HUDEP-2 (cell line): ENCODE data around the gene TJAP1.
"Not testable (repeated sequence)": the region's sequence is repeated elsewhere in the genome, so short reads cannot be mapped to it uniquely, and the experiment has no call there.

Source experiments
- DNase-seq, 76 experiments: peaks; one replicate each; lab custom pipeline; 2025; ENCODE audit not compliant: unreplicated experiment in 76 of 76; lab: John Stamatoyannopoulos, UW

Gene TJAP1

DNA sequence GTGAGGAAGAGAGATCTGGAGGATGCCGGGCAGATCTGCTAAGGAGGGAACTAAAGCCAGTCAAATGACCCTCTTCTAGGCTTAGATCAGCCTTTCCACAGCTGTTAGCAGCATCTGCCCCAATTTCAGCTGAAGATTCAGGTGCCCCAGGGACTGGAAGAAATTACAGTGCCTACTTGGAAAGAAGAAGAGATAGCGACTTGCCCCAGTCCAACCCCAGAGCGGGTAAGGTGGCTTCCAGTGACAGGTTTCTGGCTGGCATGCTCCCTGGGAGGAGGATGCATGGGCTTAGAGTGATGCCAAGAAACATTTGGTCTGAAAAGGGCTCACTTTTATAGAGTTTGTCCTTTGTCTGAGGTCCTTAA lies 620 bp downstream of the TJAP1 start:
- peak in 8 of 76 experiments; percentile 3 to 51 (median 16) for DNase-seq

DNA sequence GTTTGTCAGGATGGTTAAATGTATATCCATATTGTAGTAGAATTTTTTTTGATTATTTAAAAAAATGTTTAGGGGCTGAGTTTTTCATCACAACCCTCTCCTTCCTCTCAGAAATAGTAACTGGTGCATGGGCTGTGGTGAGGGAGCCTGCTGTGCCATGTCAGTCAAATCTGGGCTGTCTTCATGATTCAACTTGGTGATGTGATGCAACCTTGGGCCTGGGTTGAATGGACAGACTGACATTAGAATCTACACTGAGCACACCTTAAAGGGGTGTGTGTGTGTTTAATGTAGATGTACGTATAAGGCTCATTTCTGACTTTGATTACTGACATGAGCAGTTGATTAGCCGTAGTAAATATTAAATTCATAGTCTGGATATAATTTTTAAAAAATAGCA lies 3.7 kb downstream of the TJAP1 start:
- no peak for DNase-seq

DNA sequence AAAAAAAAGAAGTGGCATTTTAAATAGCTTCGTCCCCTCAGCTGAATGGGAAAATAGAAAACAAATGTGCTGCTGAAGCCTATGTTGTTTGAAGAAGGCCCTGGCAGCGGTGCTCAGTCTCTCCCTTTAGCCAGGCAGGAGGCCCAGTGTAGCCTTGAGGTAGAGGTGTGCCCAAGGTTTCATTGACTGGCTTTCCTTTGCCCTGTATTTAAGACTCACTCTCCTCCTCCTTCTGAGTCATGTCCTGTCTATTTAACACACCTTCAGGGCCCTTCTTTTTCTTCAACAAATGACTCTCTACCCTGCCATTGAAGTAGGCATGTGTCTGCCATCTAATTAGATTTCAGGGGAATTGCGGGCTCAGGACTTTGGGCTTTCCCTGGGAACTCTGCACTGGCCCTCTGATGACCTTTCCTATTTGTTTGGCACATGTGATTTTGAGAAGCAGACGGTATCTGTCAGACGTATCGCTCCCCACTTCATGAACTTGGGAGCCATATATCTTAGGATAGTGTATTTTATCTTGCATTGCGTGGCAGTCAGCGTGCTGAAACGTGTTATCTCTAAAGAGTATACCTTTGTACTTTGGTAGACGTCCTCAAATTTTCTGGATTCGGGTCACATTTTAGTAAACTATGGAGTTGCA lies 4.3 kb downstream of the TJAP1 start:
- DNase-seq = no peak

DNA sequence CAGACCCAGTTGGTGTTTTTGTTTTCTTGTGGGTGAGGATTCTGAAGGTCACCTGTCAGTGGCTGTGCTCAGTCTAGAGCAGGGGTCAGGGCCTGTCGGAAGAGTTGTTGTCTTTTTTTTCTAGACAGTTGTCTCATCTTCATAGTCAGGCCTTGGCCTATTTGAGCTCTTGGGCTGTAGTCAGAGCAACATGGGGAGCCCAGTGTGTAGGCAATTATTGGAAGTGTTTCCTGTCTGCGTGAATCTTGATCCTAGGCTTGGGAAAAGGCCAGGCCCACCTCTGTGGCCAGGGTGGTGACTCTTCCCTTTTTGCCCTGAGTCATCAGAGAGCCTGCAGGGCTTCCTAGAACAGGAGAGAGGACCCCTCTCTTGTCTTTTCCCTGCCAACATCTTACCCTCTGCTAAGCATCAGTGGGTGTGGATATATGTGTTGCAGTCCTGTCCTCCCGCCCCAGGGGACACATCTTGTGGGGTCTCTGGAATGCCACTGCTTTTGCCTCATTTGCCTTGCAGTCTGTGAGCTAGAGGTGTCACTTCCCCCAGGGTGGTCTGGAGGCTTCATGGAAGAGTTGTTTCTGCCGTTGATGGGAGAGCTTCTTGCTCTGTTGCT lies 11.4 kb downstream of the TJAP1 start:
- no peak for DNase-seq

DNA sequence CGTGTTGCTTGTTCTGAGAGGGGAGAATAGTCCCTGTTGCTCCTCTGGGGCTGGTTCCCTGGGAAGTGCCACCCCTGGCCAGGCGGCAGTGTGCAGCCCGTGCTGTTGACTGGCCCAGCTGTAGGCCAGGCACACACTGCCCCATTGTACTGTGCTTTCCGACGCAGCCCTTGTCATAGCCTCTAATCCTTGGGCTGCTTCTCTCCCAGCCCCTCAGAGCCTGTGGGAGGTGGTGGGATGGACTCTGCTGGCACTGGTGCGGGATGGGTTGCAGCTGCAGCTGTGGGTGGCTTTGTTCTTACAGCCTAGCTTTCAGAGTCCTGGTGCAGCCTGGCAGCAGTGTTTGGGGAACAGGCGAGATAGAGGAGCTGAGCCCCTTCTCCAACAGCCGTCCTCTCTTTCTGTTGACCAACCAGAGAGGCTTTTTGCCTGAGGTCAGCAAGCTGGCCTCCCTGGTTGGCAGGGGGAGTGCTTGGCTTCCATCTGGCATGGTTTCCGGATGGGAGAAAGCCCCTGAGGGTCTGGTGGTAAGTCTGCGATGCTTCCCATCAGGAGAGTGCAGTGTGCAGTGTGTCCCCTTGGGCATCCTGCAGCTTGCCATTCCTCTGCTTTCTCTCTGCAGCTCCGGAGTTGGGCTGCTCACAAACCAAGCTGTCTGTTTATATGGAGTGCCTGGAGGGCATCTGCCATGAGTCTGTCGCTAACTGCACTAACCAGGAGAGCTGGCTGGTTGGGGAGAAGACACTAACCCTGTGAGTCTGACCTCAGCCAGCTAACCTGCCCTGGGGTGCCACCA lies 12.1 kb downstream of the TJAP1 start:
- no peak for DNase-seq

DNA sequence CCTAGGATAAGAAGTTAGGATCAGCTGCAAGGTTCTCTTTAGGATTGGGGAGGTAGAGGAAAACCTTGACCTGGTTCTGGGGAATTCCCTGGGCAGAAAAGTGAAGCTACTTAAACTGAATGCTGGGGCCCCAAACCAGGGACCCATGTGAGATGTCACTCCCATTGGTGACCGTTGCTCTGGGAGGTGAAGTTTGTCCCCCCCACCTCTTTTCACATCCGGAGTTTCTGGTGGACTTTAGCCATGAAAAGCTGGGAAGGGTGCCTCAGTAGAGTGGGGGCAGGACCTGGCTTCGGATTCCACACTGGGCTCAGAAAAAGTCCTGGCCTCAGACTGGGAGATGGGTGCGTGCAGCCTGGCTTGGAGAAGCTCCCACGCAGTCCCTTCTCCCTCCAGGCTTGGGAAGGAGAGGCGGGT lies 13.2 kb downstream of the TJAP1 start:
- no peak for DNase-seq

DNA sequence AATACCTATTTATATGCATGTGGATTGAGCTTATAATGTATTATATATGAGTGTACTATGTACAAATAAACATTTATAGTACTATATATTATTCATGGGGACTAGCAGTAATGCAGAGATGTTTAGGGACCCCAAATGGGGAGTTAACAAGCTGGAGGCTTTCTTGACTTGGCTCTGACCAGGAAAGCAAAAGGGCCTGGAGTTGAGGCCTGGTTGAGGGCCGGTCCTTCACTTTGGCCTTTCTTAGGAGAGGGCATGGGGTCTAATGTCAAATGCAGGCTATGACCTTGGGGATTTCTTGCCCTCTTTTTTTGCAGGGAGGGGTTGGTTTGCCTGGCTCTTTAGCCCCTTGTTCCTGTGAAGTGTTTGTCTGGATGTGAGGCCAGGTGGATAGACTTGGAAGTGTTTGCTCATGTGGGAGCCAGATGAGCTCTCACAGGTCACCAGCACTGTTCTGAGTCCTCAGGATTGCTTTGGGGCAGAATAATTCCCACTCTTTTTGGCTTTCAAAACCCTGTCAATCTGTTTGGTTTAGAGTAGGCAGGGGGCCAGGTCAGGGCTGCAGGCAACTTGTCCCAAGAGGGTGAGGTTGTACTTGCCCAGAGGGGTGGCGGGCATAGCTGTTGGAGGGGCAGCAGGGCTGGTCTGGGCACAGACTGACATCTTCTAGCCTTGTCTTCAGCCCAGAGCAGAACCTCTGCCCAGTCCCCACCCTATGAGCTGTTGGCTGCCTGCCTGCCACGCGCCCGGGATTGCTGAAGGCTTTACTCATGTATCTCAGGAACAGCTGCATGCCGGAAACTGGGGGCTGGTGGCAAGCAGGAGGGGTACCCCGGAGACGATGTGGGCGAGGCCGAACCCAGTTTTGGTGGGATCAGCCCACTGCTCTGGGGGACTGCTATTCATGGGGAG lies 14.6 kb downstream of the TJAP1 start:
- peak in 66 of 76 experiments; percentile 15 to 90 (median 64) for DNase-seq

DNA sequence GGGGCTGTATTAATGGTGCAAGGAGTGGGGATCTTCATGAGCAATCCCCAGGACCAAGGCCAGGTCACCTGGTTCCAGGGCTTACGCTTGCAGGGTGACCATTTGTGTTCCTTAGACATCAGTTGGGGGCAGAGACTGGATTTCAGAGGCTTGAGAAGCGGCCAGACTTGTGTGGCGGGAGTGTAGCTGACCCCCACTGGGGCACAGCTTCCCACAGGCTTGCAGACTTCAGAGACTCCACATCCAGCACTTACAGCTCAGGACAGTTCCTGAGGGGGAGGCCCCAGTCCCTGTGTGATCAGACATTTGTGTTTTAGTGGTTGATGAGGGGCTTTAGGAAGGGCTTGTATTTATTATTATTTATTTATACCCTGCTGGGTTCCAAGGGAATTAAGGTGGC lies 15.3 kb downstream of the TJAP1 start:
- no peak for DNase-seq

DNA sequence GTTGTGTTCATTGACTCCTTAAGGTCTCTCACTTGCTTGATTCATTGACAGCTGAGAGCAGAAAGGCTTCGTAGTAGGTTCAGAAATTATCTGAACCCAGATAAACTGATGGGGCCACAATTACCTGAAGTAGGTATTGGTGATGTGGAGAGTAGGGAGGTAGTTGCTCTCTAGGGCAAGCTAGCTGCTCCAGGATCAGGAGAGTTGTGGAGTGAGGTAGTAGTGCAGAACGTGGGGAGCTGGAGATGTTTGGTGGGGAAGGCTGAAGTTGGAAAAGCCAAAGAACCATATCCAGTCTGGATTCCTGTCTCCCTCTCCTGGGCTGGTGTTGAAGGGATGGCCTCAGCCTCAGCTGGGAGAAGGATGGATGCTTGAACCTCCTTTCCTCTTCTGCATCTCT lies 15.9 kb downstream of the TJAP1 start:
- DNase-seq = no peak

DNA sequence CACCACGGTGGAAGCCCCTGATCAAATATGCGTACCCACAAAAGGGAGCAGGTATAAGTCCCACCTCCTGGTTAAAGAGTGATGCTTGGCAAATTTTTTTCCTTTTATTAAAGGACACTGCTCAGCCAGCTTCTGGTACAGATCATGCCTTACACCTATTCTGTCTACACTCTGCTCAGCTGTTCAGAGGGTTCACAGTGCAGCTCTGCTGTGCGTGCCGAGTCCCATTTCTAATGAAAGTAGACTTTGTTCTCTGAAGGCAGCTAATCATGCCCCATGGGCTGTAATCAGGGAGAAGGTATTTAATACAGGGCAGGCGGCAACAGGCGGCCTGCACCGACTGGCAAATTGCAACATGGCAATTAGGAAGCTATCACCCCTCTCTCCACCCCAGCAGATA lies 16.5 kb downstream of the TJAP1 start:
- no peak for DNase-seq

DNA sequence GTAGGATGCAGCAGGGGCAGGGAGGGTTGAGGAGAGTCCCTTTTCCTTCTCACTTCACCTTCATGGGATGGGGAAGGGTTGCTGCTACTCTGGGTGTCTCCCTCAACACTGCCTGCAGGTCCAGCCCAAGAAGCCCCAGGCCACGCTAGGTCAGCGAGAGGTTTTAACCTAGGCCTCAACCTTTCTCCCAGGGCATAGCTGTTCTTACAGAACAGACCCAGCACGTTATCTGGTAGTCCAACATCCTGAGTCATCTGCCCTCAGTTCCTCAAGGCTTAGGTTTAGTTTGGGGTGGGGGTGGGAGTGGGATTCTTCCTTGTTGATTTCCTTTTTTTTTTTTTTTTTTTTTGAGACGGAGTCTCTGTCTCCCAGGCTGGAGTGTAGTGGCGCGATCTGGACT lies 17.0 kb downstream of the TJAP1 start:
- no peak for DNase-seq

DNA sequence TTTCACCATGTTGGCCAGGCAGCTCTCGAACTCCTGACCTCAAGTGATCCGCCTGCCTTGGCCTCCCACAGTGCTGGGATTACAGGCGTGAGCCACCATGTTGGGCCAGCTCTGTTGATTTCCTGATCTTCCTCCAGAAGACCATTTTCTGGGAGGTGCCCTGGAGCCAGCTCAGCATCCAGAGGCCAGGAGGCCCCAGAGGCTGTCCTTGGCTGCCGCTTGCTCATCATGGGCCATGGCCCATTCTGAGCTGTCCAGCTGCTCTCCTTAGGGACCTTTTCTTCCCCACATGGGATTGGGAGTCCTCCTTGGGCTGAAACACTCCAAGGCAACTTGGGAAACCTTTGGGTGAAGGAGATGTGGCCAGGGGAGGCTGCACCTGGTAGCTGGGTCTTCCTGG lies 17.4 kb downstream of the TJAP1 start:
- DNase-seq = no peak

DNA sequence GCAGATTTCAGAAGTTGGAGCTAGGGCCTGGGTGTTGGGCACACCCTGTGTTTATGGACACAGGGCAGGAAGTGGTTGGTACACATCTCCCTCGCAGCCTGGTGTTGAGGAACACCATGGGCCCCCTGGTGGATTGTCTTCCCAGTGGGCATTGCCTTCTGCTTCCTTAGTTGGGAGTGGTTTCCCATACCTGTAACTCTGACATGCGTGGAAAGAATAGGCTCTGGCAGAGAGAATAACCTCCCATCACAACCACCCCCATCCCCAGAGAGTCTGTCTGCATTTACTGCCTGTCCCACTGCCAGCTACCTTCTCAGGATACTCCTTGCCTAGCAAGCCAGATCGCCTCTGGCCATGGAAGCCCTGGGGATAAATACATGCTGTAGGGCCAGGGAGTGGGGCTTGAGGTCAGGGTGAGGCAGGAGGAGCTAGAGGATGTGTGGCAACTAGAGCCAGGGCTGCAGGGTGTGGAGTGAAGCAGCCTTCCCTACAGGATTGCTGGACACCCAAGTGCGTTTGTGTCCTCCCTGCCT lies 18.1 kb downstream of the TJAP1 start:
- DNase-seq = no peak

DNA sequence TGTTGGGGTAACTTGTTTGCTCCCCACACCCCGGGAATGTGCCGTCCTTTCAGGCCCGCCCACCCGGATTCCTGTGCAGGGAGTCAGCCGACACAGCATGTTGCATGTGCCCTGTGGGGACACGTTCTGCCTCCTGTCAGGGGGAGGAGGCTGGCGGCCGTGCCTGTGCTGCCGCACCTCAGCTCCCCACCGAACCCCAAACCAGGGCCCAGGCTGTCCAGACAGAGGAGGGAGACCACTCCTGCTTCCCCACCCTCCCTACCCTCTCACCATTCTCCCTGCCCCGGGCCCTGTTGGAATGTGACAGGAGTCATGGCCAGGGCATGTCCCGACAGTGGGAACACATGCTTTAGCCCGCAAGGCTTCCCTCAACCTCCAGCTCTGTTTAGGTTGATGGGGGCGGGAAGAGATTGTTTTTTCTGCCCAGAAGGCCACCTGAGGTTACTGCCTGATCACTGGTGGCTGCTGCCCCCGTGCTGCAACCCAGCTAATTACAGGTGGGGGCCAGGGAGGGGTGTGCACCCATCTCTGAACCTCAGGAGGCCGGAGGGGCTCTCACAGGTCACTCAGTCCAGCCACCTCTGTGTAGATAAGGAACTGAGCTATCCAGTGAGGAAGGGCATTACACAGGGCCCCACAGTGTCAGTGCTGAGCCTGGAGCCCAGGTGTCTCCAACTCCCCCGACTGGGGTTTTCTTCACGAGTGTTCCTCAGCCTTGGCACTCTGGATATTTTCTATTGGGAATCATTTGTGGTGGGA lies 19.2 kb downstream of the TJAP1 start:
- DNase-seq = peak in 12 of 76 experiments; percentile 14 to 44 (median 19)

DNA sequence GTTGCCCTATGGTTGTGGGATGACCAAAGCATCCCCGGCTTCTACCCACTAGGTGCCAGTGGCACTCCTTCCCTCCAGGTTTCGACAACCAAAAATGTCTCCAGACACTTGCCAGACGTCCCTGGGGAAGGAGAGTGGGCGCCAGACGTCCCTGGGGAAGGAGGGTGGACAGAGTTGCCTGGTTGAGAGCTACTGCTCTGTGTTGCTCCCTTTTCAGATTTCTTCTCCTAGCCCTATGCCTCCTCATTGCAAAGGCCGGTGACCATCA lies 19.7 kb downstream of the TJAP1 start:
- no peak for DNase-seq

DNA sequence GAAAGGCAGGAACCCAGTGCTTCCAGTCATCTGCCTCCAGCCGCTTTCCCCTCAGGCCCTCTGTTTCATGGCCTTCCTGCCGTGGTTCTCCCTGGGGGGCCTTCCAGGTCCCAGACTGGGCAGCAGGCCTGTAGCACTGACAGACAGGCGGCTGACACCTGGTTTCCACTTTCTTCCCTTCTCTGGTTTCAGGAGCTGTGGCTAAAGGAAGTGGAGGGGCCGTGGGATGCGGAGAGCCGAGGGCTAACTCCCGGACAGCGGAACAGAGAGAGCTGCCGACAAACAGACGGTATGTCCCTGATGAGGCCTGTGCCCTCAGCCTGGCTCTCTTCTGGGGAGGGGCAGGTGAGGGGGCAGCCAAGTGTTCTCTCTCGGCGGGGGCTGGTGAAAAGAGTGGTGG lies 20.3 kb downstream of the TJAP1 start:
- no peak for DNase-seq

DNA sequence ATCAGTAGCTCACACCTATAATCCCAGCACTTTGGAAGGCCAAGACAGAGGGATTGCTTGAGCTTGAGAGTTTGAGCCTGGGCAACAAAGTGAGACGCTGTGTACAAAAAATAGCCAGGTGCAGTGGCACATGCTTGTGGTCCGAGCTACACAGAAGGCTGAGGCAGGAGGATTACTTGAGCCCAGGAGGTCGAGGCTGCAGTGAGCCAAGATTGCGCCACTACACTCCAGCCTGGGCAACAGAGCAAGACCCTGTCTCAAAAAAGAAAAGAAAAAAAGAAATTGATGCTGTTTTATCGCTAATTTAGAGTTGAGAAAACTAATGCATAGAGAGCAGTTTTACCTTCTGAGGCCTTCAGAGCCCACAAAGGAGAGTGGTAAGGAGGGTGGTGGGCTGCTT lies 20.9 kb downstream of the TJAP1 start:
- DNase-seq = not testable (repeated sequence)

DNA sequence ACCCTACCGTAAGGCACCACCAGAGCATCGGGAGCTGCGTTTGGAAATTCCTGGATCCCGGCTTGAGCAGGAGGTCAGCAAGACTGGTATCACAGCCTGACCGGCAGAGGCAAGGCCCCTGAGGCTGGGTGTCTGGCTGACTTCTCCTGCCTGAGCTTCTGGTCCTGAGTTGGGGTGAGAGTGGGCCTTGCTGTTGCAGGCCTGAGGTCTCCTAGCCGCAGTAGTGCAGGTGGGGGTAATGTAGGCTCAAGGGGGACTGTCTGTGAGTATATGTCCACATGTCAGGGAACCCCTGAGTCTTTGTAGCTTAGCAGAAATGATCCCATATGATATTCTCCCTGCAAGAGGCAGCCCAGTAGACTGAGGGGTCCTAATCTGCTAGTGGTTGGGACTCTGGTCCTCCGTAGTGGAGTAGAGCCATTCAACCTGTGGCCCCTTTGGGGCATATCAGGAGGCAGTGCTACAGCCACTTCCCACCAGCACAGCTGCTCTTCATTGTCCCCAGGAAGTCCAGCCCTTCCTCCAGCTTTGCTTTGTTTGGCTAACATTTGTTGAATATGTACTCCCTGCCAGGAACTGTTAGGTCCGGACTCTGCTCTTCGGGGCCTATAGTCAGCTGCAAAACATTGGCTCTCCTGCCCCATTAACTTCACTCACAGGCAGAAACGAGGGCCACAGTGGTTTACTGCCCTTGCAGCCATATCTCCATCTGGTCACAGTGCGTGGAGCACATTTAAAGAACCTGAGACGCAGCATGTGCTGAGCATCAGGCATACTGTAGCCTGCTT lies 21.9 kb downstream of the TJAP1 start:
- DNase-seq = no peak

DNA sequence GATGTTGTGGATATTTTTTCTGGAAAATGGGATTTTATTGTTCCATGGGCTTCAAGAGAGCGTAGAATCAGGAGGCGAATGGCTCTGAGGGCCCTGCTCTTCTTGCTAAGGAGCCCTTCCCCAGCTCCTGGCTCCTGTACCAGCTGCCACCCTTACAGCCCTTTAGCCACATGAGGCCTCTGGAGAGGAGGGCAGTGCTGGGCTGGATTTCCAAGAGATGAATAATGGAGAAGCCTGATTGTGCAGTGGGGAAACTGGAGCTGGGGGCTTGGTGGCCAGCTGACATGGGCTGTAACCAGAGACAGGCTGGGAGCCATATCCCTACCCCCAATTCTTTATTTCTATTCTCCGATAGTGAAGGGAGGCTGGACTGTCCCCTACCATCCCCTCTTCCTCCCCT lies 23.6 kb downstream of the TJAP1 start:
- DNase-seq = no peak

DNA sequence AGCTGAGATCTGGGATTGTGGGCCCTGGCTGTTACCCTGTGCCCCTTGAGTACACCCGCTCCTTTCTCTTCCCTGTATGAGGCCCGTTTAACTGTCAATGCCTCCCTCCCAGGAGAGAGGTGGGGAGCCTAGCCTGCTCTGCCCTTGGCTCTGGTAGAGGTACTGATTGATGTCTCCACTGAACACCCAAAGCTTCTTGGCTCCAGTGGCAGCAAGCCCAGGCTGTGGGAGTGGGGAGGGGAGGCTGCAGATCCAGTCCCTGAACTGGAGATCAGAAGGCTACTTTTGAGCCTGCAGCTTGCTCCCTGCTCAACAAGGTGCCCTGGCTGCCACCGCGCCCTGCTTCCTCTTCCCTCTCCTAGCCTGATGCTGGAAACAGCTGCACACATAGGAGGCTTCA lies 25.3 kb downstream of the TJAP1 start:
- no peak for DNase-seq
